ACC112 (cell line): ENCODE results near the gene SHE.

Experiments used
- H2AFZ ChIP-seq: fragments of 200-600 bp; sonication (generic); one replicate; pipeline ENCODE4 v1.6.0; 2017; ENCODE audit warnings: antibody characterized with exemption, low read length; ENCODE audit not compliant: unreplicated experiment
- H3K27ac ChIP-seq: fragments of 200-600 bp; sonication (generic); 2 replicates; pipeline ENCODE4 v1.5.1; 2014; ENCODE audit warnings: low read depth, mild to moderate bottlenecking, antibody characterized with exemption, low read length, moderate library complexity
- H3K27me3 ChIP-seq: fragments of 200-600 bp; sonication (generic); 2 replicates; pipeline ENCODE4 v1.6.1; 2014; ENCODE audit warnings: mild to moderate bottlenecking, antibody characterized with exemption, low read length, moderate library complexity, mixed read lengths; ENCODE audit not compliant: insufficient read depth
- H3K36me3 ChIP-seq: fragments of 200-600 bp; sonication (generic); 2 replicates; pipeline ENCODE4 v1.6.1; 2016; ENCODE audit warnings: mild to moderate bottlenecking, antibody characterized with exemption, low read length, moderate library complexity, mixed read lengths; ENCODE audit not compliant: insufficient read depth
- H3K4me1 ChIP-seq: fragments of 200-600 bp; sonication (generic); one replicate; pipeline ENCODE4 v1.6.1; 2016; ENCODE audit warnings: low read length, mixed read lengths; ENCODE audit not compliant: insufficient read depth, unreplicated experiment, control insufficient read depth
- H3K4me3 ChIP-seq: fragments of 200-600 bp; sonication (generic); 2 replicates; pipeline ENCODE4 v1.5.1; 2014; ENCODE audit warnings: mild to moderate bottlenecking, low read depth, low read length
- H3K79me2 ChIP-seq: fragments of 200-600 bp; sonication (generic); one replicate; pipeline ENCODE4 v1.6.0; 2016; ENCODE audit warnings: low read length; ENCODE audit not compliant: control insufficient read depth, unreplicated experiment, insufficient read depth

Gene SHE

GRCh38 chr1:154448331-154448811 is 53.8 kb downstream of the SHE start:
- H2AFZ ChIP-seq: no peak overlapping the region
- H3K79me2 ChIP-seq: no peaks in the 10 kb centered on the region
- H3K36me3 ChIP-seq: 0 out of 2 replicates have a peak, but pooled peaks cover 5% of the 10 kb centered on the region
- H3K27ac ChIP-seq: no peak overlapping the region
- no peak overlapping the region for H3K4me3 ChIP-seq
- H3K27me3 ChIP-seq: no peaks in the 10 kb centered on the region
- peaks cover 27% of the 10 kb centered on the region for H3K4me1 ChIP-seq

GRCh38 chr1:154446789-154447188 is 55.4 kb downstream of the SHE start:
- Histone ChIP-seq H3K4me1 (peaks cover 32% of the 10 kb centered on the region), H2AFZ (no peak overlapping the region), H3K79me2 (no peaks in the 10 kb centered on the region), H3K27ac (no peak overlapping the region), H3K27me3 (no peaks in the 10 kb centered on the region), H3K36me3 (0 out of 2 replicates have a peak, but pooled peaks cover 5% of the 10 kb centered on the region), H3K4me3 (no peak overlapping the region)

GRCh38 chr1:154446292-154446691 is 55.9 kb downstream of the SHE start:
- Histone ChIP-seq H3K79me2 (no peaks in the 10 kb centered on the region), H3K27ac (peak overlapping the region; percentile 26; the same call in 1 of the 2 replicates), H3K4me3 (no peak overlapping the region), H2AFZ (no peak overlapping the region), H3K36me3 (0 out of 2 replicates have a peak, but pooled peaks cover 5% of the 10 kb centered on the region), H3K4me1 (peaks cover 37% of the 10 kb centered on the region), H3K27me3 (no peaks in the 10 kb centered on the region)

- Histone ChIP-seq H3K79me2 (no peaks in the 10 kb centered on the region), H2AFZ (no peak overlapping the region), H3K27ac (no peak overlapping the region), H3K36me3 (no peaks in the 10 kb centered on the region), H3K27me3 (no peaks in the 10 kb centered on the region), H3K4me1 (peaks cover 39% of the 10 kb centered on the region), H3K4me3 (no peak overlapping the region)
Observed at GRCh38 chr1:154445040-154445472, 57.2 kb downstream of the SHE start.

- no peaks in the 10 kb centered on the region for H3K27me3 ChIP-seq
- no peak overlapping the region for H3K4me3 ChIP-seq
- no peaks in the 10 kb centered on the region for H3K79me2 ChIP-seq
- H3K4me1 ChIP-seq: peaks cover 39% of the 10 kb centered on the region
- no peak overlapping the region for H2AFZ ChIP-seq
- H3K27ac ChIP-seq: no peak overlapping the region
- no peaks in the 10 kb centered on the region for H3K36me3 ChIP-seq
Observed at GRCh38 chr1:154443274-154444013, 58.8 kb downstream of the SHE start.

- peaks cover 39% of the 10 kb centered on the region for H3K4me1 ChIP-seq
- H3K4me3 ChIP-seq: no peak overlapping the region
- no peak overlapping the region for H3K27ac ChIP-seq
- no peak overlapping the region for H2AFZ ChIP-seq
- H3K79me2 ChIP-seq: no peaks in the 10 kb centered on the region
- no peaks in the 10 kb centered on the region for H3K36me3 ChIP-seq
- no peaks in the 10 kb centered on the region for H3K27me3 ChIP-seq
Observed at GRCh38 chr1:154442006-154442740, 60.0 kb downstream of the SHE start.

- H3K27me3 ChIP-seq: no peaks in the 10 kb centered on the region
- H3K79me2 ChIP-seq: no peaks in the 10 kb centered on the region
- peaks cover 37% of the 10 kb centered on the region for H3K4me1 ChIP-seq
- H3K4me3 ChIP-seq: no peak overlapping the region
- no peak overlapping the region for H3K27ac ChIP-seq
- no peak overlapping the region for H2AFZ ChIP-seq
- no peaks in the 10 kb centered on the region for H3K36me3 ChIP-seq
Observed at GRCh38 chr1:154441241-154441888, 60.8 kb downstream of the SHE start.

GRCh38 chr1:154440036-154440804 is 62.0 kb downstream of the SHE start:
- no peak overlapping the region for H2AFZ ChIP-seq
- peaks cover 27% of the 10 kb centered on the region for H3K4me1 ChIP-seq
- no peaks in the 10 kb centered on the region for H3K79me2 ChIP-seq
- H3K36me3 ChIP-seq: no peaks in the 10 kb centered on the region
- no peak overlapping the region for H3K4me3 ChIP-seq
- no peak overlapping the region for H3K27ac ChIP-seq
- no peaks in the 10 kb centered on the region for H3K27me3 ChIP-seq

- peaks cover 28% of the 10 kb centered on the region for H3K4me1 ChIP-seq
- no peaks in the 10 kb centered on the region for H3K79me2 ChIP-seq
- no peak overlapping the region for H3K27ac ChIP-seq
- H3K4me3 ChIP-seq: no peak overlapping the region
- no peaks in the 10 kb centered on the region for H3K27me3 ChIP-seq
- H3K36me3 ChIP-seq: no peaks in the 10 kb centered on the region
- no peak overlapping the region for H2AFZ ChIP-seq
Observed at GRCh38 chr1:154436433-154436832, 65.8 kb downstream of the SHE start.

- no peaks in the 10 kb centered on the region for H3K27me3 ChIP-seq
- H3K79me2 ChIP-seq: no peaks in the 10 kb centered on the region
- H3K27ac ChIP-seq: no peak overlapping the region
- no peak overlapping the region for H3K4me3 ChIP-seq
- no peaks in the 10 kb centered on the region for H3K36me3 ChIP-seq
- no peak overlapping the region for H2AFZ ChIP-seq
- H3K4me1 ChIP-seq: peaks cover 30% of the 10 kb centered on the region
Observed at GRCh38 chr1:154435599-154436200, 66.5 kb downstream of the SHE start.
